ENCODE data around the gene CCDC7. TPM values are rescaled to one million over a fixed set of nuclear protein-coding genes. Genes with fewer than 3 reads are reported as not detected.
"Not testable (repeated sequence)": the region's sequence is repeated elsewhere in the genome, so short reads cannot be mapped to it uniquely, and the experiment has no call there.

Gene CCDC7
- total and polyA plus RNA-seq, 7 experiments from 2014 or later = 7.7 to 98.7 (median 62.9) TPM

DNA sequence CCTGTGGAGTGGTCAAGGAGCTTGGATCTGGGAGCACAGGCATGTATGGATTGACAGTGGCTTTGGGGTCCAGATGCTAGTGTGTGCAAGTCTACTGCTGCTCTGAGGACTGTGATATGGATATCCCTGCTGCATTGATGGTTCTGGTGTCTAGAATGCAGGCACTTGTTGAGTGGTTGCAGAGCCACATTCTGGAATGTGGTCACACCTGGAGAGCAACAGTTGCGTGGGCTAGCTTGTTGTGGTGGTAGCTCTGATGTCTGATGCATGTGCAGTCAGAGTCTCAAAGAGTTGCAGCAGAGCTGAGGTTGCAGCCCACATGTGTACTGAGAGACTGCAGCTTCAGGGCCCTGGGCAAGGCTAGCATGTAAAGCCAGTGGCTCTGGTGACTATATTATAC is 43.2 kb downstream of the CCDC7 start:
- ATAC-seq = no peak
- no peak for DNase-seq
- Histone ChIP-seq H3K9me3 (ENCODE audit: control insufficient read depth in 2 of 3, low read length in 3 of 3) (no peaks in the 10 kb centered on the region), H3K4me3 (ENCODE audit: low read length) (no peak overlapping the region), H3K27ac (ENCODE audit: low read depth, low read length) (no peak overlapping the region), H3K27me3 (ENCODE audit: control insufficient read depth in 2 of 2, insufficient read depth in 2 of 2, low read length in 2 of 2) (no peaks in the 10 kb centered on the region), H3K36me3 (ENCODE audit: control insufficient read depth in 2 of 3, insufficient read depth in 3 of 3, low read length in 3 of 3) (peaks cover 0 to 10% (median 2%) of the 10 kb centered on the region in 3 experiments), H3K4me1 (ENCODE audit: control insufficient read depth in 2 of 2, insufficient read depth in 2 of 2, low read length in 2 of 2) (peaks cover 0 to 6% of the 10 kb centered on the region in 2 donors)
- Mint-ChIP-seq H3K4me1 (peaks cover 3 to 43% (median 30%) of the 10 kb centered on the region in 7 donors), H3K27me3 (no peaks in the 10 kb centered on the region), H3K9me3 (peaks cover 6 to 33% (median 15%) of the 10 kb centered on the region in 11 donors), H3K36me3 (peaks cover 29 to 87% (median 66%) of the 10 kb centered on the region in 5 donors), H3K27ac (no peak overlapping the region), H3K4me3 (peak overlapping the region in 1 of 10 donors; percentile 13)
- intact Hi-C loops (cut with micrococcal nuclease) = no loop called here
- ChIA-PET CTCF (interaction anchor here (1.0 kb wide), 1 partner anchor 13 kb away, joined by 5 read pairs; no protein-coding TSS in a partner anchor), POLR2A (interaction anchor here (0.6 to 1.1 kb wide), 2 partner anchors 43 to 558 kb away, joined by 3 read pairs; partner anchors contain the start of gene CCDC7)

DNA sequence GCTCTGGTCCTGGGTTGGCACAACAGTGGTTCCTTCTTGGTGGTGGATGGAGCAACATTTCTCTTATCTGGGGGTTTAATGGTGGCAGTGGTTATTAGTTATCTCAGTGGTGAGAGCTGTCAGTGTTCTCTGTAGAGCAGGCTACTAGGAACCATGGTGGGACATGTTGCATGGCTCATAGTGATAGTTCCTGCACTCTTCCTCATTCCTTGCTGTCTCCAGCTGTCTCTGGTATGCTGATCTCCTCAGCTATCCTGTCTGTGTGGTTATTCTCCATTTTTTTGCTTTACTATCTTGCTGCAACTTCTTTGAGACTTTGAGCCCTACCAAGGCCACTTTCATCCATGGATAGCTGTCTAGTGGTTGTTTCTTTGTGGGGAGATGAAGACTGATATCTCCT is 44.0 kb downstream of the CCDC7 start:
- Mint-ChIP-seq H3K27me3 (no peaks in the 10 kb centered on the region), H3K9me3 (peaks cover 6 to 34% (median 13%) of the 10 kb centered on the region in 11 donors), H3K27ac (peak overlapping the region in 1 of 9 donors; percentile 11), H3K36me3 (peaks cover 29 to 86% (median 65%) of the 10 kb centered on the region in 5 donors), H3K4me3 (no peak overlapping the region), H3K4me1 (peaks cover 3 to 42% (median 30%) of the 10 kb centered on the region in 7 donors)
- no peaks in the 10 kb centered on the region for H3K9me3 ChIP-seq (ENCODE audit: control insufficient read depth in 2 of 3, low read length in 3 of 3)
- no peak overlapping the region for H3K27ac ChIP-seq (ENCODE audit: low read depth, low read length)
- peaks cover 0 to 6% of the 10 kb centered on the region in 2 donors for H3K4me1 ChIP-seq (ENCODE audit: control insufficient read depth in 2 of 2, insufficient read depth in 2 of 2, low read length in 2 of 2)
- peaks cover 0 to 10% (median 2%) of the 10 kb centered on the region in 3 experiments for H3K36me3 ChIP-seq (ENCODE audit: control insufficient read depth in 2 of 3, insufficient read depth in 3 of 3, low read length in 3 of 3)
- intact Hi-C loops (cut with micrococcal nuclease) = no loop called here
- H3K4me3 ChIP-seq (ENCODE audit: low read length) = no peak overlapping the region
- POLR2A ChIA-PET = no interaction called here
- DNase-seq = no peak
- CTCF ChIA-PET = interaction anchor here (0.9 kb wide), 1 partner anchor 46 kb away, joined by 3 read pairs; no protein-coding TSS in a partner anchor
- no peak for ATAC-seq
- no peaks in the 10 kb centered on the region for H3K27me3 ChIP-seq (ENCODE audit: control insufficient read depth in 2 of 2, insufficient read depth in 2 of 2, low read length in 2 of 2)

DNA sequence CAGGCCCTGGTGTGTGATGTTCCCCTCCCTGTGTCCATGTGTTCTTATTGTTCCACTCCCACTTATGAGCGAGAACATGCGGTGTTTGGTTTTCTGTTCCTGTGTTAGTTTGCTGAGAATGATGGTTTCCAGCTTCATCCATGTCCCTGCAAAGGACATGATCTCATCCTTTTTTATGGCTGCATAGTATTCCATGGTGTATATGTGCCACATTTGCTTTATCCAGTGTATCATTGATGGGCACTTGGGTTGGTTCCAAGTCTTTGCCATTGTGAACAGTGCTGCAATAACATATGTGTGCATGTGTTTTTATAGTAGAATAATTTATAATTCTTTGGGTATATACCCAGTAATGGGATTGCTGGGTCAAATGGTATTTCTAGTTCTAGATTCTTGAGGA is 48.6 kb downstream of the CCDC7 start:
- CTCF ChIA-PET; H3K4me1 ChIP-seq (ENCODE audit: control insufficient read depth in 2 of 2, insufficient read depth in 2 of 2, low read length in 2 of 2); H3K27me3 Mint-ChIP-seq; H3K9me3 ChIP-seq (ENCODE audit: control insufficient read depth in 2 of 3, low read length in 3 of 3); H3K27me3 ChIP-seq (ENCODE audit: control insufficient read depth in 2 of 2, insufficient read depth in 2 of 2, low read length in 2 of 2); DNase-seq; H3K36me3 ChIP-seq (ENCODE audit: control insufficient read depth in 2 of 3, insufficient read depth in 3 of 3, low read length in 3 of 3); ATAC-seq; H3K4me3 Mint-ChIP-seq; intact Hi-C loops (cut with micrococcal nuclease); H3K27ac ChIP-seq (ENCODE audit: low read depth, low read length); POLR2A ChIA-PET; H3K4me3 ChIP-seq (ENCODE audit: low read length): not testable (repeated sequence)
- peaks cover 32 to 85% (median 68%) of the 10 kb centered on the region in 5 donors for H3K36me3 Mint-ChIP-seq
- peak overlapping the region in 1 of 9 donors; percentile 14 for H3K27ac Mint-ChIP-seq
- H3K9me3 Mint-ChIP-seq = peaks cover 0 to 21% (median 11%) of the 10 kb centered on the region in 11 donors
- H3K4me1 Mint-ChIP-seq = peaks cover 5 to 33% (median 25%) of the 10 kb centered on the region in 7 donors

DNA sequence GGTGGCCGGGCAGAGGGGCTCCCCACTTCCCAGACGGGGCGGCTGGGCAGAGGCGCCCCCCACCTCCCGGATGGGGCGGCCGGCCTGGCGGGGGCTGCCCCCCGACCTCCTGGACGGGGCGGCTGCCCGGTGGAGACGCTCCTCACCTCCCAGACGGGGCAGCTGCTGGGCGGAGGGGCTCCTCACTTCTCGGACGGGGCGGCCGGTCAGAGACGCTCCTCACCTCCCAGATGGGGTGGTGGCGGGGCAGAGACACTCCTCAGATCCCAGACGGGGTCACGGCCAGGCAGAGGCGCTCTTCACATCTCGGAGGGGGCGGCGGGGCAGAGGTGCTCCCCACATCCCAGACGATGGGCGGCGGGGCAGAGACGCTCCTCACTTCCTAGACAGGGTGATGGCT is 54.2 kb downstream of the CCDC7 start:
- H3K27ac Mint-ChIP-seq; POLR2A ChIA-PET; H3K27me3 Mint-ChIP-seq; DNase-seq; ATAC-seq; H3K4me3 Mint-ChIP-seq; H3K27me3 ChIP-seq (ENCODE audit: control insufficient read depth in 2 of 2, insufficient read depth in 2 of 2, low read length in 2 of 2); H3K9me3 ChIP-seq (ENCODE audit: control insufficient read depth in 2 of 3, low read length in 3 of 3); H3K36me3 ChIP-seq (ENCODE audit: control insufficient read depth in 2 of 3, insufficient read depth in 3 of 3, low read length in 3 of 3); H3K4me3 ChIP-seq (ENCODE audit: low read length); intact Hi-C loops (cut with micrococcal nuclease); CTCF ChIA-PET; H3K27ac ChIP-seq (ENCODE audit: low read depth, low read length); H3K4me1 ChIP-seq (ENCODE audit: control insufficient read depth in 2 of 2, insufficient read depth in 2 of 2, low read length in 2 of 2): not testable (repeated sequence)
- peaks cover 4 to 23% (median 11%) of the 10 kb centered on the region in 11 donors for H3K9me3 Mint-ChIP-seq
- H3K4me1 Mint-ChIP-seq = peaks cover 2 to 29% (median 21%) of the 10 kb centered on the region in 7 donors
- peaks cover 35 to 80% (median 68%) of the 10 kb centered on the region in 5 donors for H3K36me3 Mint-ChIP-seq

DNA sequence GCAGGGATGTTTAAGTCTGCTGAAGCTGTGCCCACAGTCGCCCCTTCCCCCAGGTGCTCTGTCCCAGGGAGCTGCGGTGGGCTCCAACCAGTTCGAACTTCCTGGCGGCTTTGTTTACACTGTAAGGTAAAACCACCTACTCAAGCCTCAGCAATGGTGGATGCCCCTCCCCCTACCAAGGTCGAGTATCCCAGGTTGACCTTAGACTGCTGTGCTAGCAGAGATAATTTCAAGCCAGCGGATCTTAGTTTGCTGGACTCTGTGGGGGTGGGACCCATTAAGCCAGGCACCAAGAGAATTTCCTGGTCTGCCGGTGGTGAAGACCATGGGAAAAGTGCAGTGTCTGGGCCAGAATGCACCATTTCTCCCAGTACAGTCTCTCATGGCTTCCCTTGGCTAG is 56.0 kb downstream of the CCDC7 start:
- ChIA-PET POLR2A (no interaction called here), CTCF (no interaction called here)
- Histone ChIP-seq H3K36me3 (ENCODE audit: control insufficient read depth in 2 of 3, insufficient read depth in 3 of 3, low read length in 3 of 3) (no peaks in the 10 kb centered on the region), H3K4me1 (ENCODE audit: control insufficient read depth in 2 of 2, insufficient read depth in 2 of 2, low read length in 2 of 2) (no peaks in the 10 kb centered on the region), H3K27ac (ENCODE audit: low read depth, low read length) (no peak overlapping the region), H3K4me3 (ENCODE audit: low read length) (no peak overlapping the region), H3K9me3 (ENCODE audit: control insufficient read depth in 2 of 3, low read length in 3 of 3) (no peaks in the 10 kb centered on the region), H3K27me3 (ENCODE audit: control insufficient read depth in 2 of 2, insufficient read depth in 2 of 2, low read length in 2 of 2) (no peaks in the 10 kb centered on the region)
- no peak for ATAC-seq
- Mint-ChIP-seq H3K27ac (no peak overlapping the region), H3K36me3 (peaks cover 24 to 75% (median 54%) of the 10 kb centered on the region in 5 donors), H3K4me3 (no peak overlapping the region), H3K4me1 (peaks cover 2 to 22% (median 16%) of the 10 kb centered on the region in 7 donors), H3K9me3 (peaks cover 4 to 14% (median 9%) of the 10 kb centered on the region in 11 donors), H3K27me3 (no peaks in the 10 kb centered on the region)
- intact Hi-C loops (cut with micrococcal nuclease) = no loop called here
- no peak for DNase-seq

DNA sequence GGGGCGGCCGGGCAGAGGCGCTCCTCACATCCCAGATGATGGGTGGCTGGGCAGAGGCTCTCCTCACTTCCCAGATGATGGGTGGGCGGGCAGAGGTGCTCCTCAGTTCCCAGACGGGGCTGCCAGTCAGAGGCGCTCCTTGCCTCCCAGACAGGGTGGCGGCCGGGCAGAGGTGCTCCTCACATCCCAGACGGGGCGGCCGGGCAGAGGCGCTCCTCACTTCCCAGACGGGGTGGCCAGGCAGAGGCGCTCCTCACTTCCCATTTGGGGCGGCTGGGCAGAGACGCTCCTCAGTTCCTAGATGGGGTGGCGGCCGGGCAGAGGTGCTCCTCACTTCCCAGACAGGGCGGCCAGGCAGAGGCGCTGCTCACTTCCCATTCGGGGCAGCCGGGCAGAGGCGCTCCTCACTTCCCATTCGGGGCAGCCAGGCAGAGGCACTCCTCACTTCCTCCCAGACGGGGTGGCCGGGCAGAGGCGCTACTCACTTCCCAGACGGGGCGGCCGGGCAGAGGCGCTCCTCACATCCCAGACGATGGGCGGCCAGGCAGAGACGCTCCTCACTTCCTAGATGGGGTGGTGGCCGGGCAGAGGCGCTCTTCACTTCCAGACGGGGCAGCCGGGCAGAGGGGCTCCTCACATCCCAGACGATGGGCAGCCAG is 60.0 kb downstream of the CCDC7 start:
- H3K36me3 Mint-ChIP-seq = peaks cover 12 to 61% (median 41%) of the 10 kb centered on the region in 5 donors

More for the DNA sequence above, 60.0 kb downstream of the CCDC7 start:
- DNase-seq; H3K27me3 Mint-ChIP-seq; ATAC-seq; H3K36me3 ChIP-seq (ENCODE audit: control insufficient read depth in 2 of 3, insufficient read depth in 3 of 3, low read length in 3 of 3); H3K4me1 ChIP-seq (ENCODE audit: control insufficient read depth in 2 of 2, insufficient read depth in 2 of 2, low read length in 2 of 2); intact Hi-C loops (cut with micrococcal nuclease); H3K4me3 ChIP-seq (ENCODE audit: low read length); H3K4me3 Mint-ChIP-seq; CTCF ChIA-PET; H3K27ac ChIP-seq (ENCODE audit: low read depth, low read length); H3K27me3 ChIP-seq (ENCODE audit: control insufficient read depth in 2 of 2, insufficient read depth in 2 of 2, low read length in 2 of 2); H3K9me3 ChIP-seq (ENCODE audit: control insufficient read depth in 2 of 3, low read length in 3 of 3); H3K4me1 Mint-ChIP-seq; POLR2A ChIA-PET; H3K27ac Mint-ChIP-seq: not testable (repeated sequence)
- H3K9me3 Mint-ChIP-seq = peaks cover 0 to 13% (median 4%) of the 10 kb centered on the region in 11 donors
